ENCODE measurements around the gene MAP3K6.

DNA sequence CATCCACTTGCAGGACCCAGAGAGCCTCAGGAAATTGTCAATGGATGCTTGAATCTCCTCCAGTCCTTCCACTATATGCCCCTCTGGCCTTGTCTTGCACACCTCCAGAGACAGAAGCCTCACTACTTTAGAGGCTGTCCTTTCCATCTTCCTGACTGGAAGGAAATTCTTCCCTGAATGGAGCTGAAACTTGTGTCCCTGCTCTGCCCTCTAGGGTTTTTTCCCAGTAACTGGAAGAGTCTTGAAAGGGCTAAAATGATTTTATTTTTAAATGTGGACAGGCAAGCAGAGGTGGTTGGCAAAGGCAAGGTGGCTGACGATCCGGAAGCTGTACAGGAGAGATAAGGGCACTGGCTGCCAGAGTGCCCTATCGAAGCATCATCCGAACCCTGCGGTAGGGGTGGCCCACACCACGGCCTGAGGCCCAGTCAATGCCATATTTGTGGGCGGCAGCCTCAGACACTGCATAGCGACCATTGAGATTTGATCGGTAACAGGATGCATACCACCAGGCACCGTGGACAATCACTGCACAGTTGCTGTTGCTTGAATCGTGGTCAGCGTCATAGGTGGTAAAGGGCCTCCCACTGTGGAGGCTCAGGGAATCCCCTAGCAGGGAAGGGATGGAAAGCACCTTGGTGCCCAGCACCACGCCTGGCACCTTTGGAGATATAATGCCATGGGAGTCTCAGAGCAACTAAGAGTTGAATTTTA is 2.3 kb upstream of the MAP3K6 start:
- TF ChIP-seq HCFC1 (IDR thresholded peaks at IDR 0.05; ENCODE audit: low read depth, low read length) (no peak), ZBTB10 (CRISPR knock-in tag; IDR thresholded peaks at IDR 0.05; ENCODE audit: borderline replicate concordance) (no peak), CTCF (CRISPR knock-in tag; IDR thresholded peaks at IDR 0.05) (no peak), SP2 (CRISPR knock-in tag; IDR thresholded peaks at IDR 0.05) (no peak), ZNF292 (CRISPR knock-in tag; IDR thresholded peaks at IDR 0.05; ENCODE audit: borderline replicate concordance, low read depth) (no peak), ZNF318 (CRISPR knock-in tag; IDR thresholded peaks at IDR 0.05) (no peak), SOX13 (IDR thresholded peaks at IDR 0.05) (no peak), SOX13 (CRISPR knock-in tag; conservative IDR thresholded peaks at IDR 0.05 in 1 of 2, IDR thresholded peaks at IDR 0.05 in 1 of 2) (no peak), JUND (CRISPR knock-in tag; IDR thresholded peaks at IDR 0.05) (no peak), ZFP90 (CRISPR knock-in tag; IDR thresholded peaks at IDR 0.05; ENCODE audit: borderline replicate concordance) (no peak)
- TF ChIP-seq, protein P1, sequence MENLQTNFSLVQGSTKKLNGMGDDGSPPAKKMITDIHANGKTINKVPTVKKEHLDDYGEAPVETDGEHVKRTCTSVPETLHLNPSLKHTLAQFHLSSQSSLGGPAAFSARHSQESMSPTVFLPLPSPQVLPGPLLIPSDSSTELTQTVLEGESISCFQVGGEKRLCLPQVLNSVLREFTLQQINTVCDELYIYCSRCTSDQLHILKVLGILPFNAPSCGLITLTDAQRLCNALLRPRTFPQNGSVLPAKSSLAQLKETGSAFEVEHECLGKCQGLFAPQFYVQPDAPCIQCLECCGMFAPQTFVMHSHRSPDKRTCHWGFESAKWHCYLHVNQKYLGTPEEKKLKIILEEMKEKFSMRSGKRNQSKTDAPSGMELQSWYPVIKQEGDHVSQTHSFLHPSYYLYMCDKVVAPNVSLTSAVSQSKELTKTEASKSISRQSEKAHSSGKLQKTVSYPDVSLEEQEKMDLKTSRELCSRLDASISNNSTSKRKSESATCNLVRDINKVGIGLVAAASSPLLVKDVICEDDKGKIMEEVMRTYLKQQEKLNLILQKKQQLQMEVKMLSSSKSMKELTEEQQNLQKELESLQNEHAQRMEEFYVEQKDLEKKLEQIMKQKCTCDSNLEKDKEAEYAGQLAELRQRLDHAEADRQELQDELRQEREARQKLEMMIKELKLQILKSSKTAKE (CRISPR knock-in tag; IDR thresholded peaks at IDR 0.05; ENCODE audit: borderline replicate concordance) = no peak
- TF ChIP-seq, protein P2, sequence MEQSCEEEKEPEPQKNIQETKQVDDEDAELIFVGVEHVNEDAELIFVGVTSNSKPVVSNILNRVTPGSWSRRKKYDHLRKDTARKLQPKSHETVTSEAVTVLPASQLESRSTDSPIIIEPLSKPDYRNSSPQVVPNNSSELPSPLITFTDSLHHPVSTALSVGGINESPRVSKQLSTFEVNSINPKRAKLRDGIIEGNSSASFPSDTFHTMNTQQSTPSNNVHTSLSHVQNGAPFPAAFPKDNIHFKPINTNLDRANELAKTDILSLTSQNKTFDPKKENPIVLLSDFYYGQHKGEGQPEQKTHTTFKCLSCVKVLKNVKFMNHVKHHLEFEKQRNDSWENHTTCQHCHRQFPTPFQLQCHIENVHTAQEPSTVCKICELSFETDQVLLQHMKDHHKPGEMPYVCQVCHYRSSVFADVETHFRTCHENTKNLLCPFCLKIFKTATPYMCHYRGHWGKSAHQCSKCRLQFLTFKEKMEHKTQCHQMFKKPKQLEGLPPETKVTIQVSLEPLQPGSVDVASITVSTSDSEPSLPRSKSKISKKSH (CRISPR knock-in tag; IDR thresholded peaks at IDR 0.05; ENCODE audit: borderline replicate concordance) = no peak
